ENCODE data around the gene ATRIP. TPM values are rescaled to one million over a fixed set of nuclear protein-coding genes. Genes with fewer than 3 reads are reported as not detected.

The ATRIP gene
- total and polyA plus RNA-seq, 12 donors: 2.2 to 5.4 (median 3.8) TPM

DNA sequence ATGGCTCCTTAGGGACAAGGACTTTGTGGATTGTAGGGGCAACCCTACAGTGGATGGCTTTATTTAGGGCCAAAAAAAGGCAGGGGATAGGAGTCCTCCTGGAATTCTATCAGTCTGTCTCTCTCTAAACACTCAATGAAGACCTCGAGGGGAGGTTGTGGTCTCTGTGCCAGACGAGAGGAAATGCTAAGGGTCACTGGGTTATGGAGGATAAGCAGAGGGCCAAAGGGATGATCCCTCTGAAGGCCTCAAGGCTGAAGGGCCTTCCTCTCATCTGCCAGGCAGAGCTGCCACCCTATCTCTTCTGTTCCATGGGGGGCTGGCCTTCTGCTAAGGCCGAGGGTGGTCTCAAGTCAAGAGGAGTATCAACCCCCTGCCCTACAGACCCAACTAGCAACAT, 43.6 kb upstream of the ATRIP start:
- Histone ChIP-seq H3K4me3 (no peak overlapping the region), H3K27me3 (no peaks in the 10 kb centered on the region), H3K4me1 (peaks cover 0 to 11% (median 0%) of the 10 kb centered on the region in 9 donors), H3K27ac (peak overlapping the region in 1 of 10 donors; percentile 60), H3K9me3 (no peaks in the 10 kb centered on the region), H3K36me3 (peaks cover 0 to 48% (median 0%) of the 10 kb centered on the region in 9 donors)
- intact Hi-C loops (cut with DNase I): loop anchor here in 8 of 10 donors (2.0 to 10.0 kb wide), 7 partner anchors 26 to 149 kb away; no protein-coding TSS in a partner anchor
- TF ChIP-seq, protein P1, sequence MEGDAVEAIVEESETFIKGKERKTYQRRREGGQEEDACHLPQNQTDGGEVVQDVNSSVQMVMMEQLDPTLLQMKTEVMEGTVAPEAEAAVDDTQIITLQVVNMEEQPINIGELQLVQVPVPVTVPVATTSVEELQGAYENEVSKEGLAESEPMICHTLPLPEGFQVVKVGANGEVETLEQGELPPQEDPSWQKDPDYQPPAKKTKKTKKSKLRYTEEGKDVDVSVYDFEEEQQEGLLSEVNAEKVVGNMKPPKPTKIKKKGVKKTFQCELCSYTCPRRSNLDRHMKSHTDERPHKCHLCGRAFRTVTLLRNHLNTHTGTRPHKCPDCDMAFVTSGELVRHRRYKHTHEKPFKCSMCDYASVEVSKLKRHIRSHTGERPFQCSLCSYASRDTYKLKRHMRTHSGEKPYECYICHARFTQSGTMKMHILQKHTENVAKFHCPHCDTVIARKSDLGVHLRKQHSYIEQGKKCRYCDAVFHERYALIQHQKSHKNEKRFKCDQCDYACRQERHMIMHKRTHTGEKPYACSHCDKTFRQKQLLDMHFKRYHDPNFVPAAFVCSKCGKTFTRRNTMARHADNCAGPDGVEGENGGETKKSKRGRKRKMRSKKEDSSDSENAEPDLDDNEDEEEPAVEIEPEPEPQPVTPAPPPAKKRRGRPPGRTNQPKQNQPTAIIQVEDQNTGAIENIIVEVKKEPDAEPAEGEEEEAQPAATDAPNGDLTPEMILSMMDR (IDR thresholded peaks at IDR 0.05): no peak
- ATAC-seq (no peak), DNase-seq (no peak)
- 63 to 73% methylated on average over 3 of the region's 3 CpGs for WGBS, 2 donors

DNA sequence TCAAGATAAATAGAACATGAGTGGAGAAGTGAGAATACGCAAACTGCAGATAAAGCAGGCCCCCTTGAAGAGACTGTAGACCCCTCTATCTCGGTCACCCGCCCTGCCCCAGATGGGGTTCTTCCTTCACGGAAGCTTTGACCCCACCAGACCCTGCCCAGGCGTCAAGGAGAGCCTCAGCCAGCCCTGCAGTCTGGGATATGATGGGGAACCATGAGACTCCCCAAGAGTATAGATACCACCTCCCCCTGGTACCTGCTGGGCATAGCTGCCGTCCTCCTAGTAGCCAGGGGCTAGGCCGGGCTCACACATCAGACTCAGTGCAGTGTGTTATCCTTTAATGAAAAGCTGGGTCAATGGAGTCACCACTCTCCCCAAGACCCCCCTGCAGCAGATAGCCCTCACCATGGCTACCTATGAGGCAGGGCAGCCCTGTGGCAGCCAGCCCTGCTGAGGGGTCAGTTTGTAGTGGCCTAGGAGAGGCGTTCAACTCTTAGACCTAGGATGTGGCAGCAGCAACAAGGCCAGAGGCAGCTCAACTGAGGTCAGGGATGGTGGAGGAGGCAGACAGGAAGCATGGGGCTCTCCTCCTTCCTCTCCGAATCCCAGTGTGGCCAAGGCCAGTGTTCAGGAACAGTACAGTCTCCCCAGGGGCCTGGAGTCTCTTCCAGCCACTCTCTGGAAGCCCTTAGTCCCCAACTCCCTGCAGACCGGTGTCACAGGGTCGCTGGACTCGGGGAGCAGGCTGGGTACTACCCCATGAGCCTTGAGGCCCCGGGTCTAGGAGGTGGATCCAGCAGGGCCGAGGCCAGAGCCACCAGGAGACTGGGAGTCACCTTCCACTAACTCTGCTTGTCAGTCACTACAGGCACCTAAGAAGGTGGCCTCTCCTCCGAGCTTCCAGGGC, 42.8 kb upstream of the ATRIP start:
- intact Hi-C loops (cut with DNase I): loop anchor here in 8 of 10 donors (2.0 to 10.0 kb wide), 7 partner anchors 25 to 149 kb away; no protein-coding TSS in a partner anchor

DNA sequence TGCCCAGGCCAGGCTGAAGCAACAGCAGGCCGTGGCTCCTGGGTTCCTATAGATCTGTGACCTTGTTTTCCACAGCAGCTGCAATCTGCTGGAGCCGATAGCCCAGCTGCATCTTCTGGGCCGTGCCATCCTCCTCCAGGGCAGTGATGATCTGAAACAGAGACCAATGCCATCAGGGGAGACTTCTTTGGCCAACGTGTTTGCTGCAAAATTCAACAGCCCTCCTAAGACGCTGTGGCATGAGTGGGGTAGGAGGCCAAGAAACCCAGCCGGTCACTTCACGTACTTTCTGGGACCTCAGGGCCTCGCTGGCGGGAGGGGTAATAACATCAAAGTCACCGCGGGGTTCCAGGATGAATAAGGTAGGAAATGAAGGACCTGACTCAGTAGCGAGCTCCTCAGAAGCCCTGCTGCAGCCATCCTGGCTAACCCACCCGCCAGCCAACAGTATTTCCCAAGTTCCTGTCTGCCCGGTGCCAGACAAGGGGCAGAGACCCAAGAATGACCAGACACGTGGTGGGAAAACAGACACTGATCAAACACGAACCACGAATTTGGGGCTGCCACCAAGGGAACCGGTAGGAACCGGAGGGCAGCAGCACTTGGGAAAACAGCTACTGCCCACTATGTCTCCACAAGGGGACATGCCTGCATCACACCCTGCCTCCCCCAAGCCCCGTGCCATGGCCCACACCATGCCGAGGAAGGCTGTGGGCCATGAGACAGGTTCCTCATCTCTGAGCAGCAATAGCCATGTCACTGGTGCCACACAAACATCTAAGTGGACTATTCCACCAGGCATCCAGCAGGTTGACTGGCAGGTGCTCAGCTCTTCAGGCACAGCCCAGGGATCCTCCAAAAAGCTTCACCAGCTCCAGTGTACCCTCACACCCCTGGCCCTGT, 41.8 kb upstream of the ATRIP start:
- H3K36me3 ChIP-seq: peaks cover 0 to 66% (median 8%) of the 10 kb centered on the region in 9 donors
- intact Hi-C loops (cut with DNase I): loop anchor here in 6 of 10 donors (5.0 to 10.0 kb wide), 4 partner anchors 33 to 148 kb away; no protein-coding TSS in a partner anchor
- no peak overlapping the region for H3K4me3 ChIP-seq
- no peak overlapping the region for H3K27ac ChIP-seq
- 87 to 88% methylated on average over 21 of the region's 21 CpGs for whole genome bisulfite sequencing, 2 donors
- TF ChIP-seq, protein P1 (IDR thresholded peaks at IDR 0.05): no peak
- no peaks in the 10 kb centered on the region for H3K9me3 ChIP-seq
- no peak for DNase-seq
- no peaks in the 10 kb centered on the region for H3K27me3 ChIP-seq
- H3K4me1 ChIP-seq: peaks cover 0 to 11% (median 0%) of the 10 kb centered on the region in 9 donors
- ATAC-seq: no peak

More for the DNA sequence above, 42.8 kb upstream of the ATRIP start:
- ATAC-seq (no peak), DNase-seq (no peak)
- Histone ChIP-seq H3K4me3 (no peak overlapping the region), H3K27me3 (no peaks in the 10 kb centered on the region), H3K27ac (no peak overlapping the region), H3K9me3 (no peaks in the 10 kb centered on the region), H3K36me3 (peaks cover 0 to 57% (median 3%) of the 10 kb centered on the region in 9 donors), H3K4me1 (peaks cover 0 to 11% (median 0%) of the 10 kb centered on the region in 9 donors)
- 79 to 82% methylated on average over 15 of the region's 15 CpGs for WGBS, 2 donors
- TF ChIP-seq, protein P1 (IDR thresholded peaks at IDR 0.05): no peak
